GM19023 (cell line): ENCODE data around the gene ITPKB.

Experiments used
- ATAC-seq: cut with Tn5 transposase; IDR thresholded peaks from one replicate; pipeline ENCODE4 v1.9.1; 2021; ENCODE audit warnings: mild to moderate bottlenecking, moderate library complexity; ENCODE audit not compliant: unreplicated experiment

Gene ITPKB

GRCh38 chr1:226671277-226671676 is 67.8 kb downstream of the ITPKB start:
- ATAC-seq, result no peak

- no peak for ATAC-seq
Observed at GRCh38 chr1:226670073-226670472, 69.0 kb downstream of the ITPKB start.

GRCh38 chr1:226668173-226668560 is 70.9 kb downstream of the ITPKB start:
- no peak for ATAC-seq

- ATAC-seq, result no peak
Observed at GRCh38 chr1:226666692-226667091, 72.4 kb downstream of the ITPKB start.

DNA sequence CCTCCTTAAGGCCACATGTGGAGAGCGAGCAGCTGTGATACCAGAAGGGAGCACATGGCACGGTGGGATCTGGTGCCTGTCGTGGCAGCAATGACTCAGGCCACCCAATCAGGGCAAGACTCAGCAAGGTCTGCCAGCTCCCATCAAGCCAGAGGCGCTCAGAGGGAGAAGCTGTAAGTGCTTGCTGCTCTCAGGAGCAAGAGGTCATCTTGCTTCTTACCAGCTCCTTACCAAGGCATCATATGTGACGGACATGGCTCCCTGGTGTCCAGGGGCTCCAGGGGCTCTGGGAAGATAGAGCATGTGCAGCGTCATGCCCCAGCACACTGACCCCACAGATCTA is 72.9 kb downstream of the ITPKB start:
- no peak for ATAC-seq

DNA sequence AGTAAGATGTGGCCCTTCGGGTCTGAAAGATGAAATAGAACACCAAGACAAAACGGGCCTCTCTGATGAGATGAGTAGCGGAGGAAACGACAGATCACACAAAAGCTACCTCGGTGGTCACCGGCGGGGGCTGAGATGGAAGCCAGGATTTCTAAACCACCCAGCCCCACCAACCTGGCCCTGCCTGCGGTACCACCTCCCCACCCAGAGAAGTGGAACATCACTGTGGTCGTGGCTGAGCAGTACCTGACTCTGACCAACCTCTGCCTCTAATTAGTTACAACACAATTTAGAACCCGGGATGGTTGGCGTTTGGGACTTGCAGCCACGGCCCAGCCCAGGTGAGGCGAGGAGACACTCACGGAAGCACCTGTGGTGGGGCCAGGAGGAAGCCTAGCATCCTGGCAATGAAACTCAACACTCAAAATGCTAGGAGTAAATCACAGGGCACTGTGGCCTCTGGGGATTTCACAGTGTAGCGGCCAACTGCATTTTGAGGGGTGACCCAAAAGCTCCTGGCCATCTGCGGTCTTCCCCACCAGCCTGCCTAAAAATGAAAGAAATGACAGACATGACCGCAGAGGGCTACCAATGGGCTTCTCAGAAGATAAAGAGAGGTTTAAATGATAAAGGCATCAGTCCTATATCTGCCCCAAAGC is 73.4 kb downstream of the ITPKB start:
- no peak for ATAC-seq

- no peak for ATAC-seq
Observed at GRCh38 chr1:226664413-226665101, 74.5 kb downstream of the ITPKB start.

DNA sequence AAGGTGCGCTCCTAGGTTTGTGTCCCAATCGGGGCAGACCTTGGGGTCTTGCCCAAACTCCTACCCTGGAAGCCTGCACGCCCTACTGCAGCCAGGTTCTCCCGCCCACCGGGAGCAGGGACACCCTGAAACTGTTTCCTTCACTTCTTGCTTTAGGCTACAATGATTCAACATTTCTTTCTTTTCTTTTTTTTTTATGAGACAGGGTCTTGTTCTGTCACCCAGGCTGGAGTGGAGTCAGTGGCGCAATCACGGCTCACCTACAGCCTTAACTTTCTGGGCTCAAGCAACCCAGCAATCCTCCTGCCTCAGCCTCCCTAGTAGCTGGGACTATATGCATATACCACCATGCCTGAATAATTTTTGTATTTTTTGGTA is 75.8 kb downstream of the ITPKB start:
- no peak for ATAC-seq

- ATAC-seq, result peak; percentile 94
Observed at GRCh38 chr1:226662642-226663326, 76.3 kb downstream of the ITPKB start.

DNA sequence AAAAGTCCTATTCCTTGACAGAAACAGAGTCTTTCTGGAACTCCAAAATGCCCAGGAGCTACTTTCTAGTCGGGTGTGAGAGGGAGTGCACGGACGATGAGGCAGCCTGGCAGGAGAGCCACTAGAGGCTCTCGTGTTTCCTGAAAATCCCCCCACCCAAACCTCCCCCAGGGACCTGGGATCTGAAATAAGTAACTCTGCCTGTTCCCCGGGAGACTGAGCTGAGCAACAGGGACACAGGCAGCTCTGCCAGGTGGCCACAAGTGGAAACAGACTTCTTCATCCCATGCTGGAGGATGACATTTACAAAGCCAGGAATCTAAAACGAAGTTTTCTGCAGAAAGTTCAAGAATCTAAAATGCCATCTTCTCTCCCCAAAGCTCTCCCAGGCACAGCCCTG is 77.1 kb downstream of the ITPKB start:
- no peak for ATAC-seq

GRCh38 chr1:226661271-226661670 is 77.8 kb downstream of the ITPKB start:
- no peak for ATAC-seq

DNA sequence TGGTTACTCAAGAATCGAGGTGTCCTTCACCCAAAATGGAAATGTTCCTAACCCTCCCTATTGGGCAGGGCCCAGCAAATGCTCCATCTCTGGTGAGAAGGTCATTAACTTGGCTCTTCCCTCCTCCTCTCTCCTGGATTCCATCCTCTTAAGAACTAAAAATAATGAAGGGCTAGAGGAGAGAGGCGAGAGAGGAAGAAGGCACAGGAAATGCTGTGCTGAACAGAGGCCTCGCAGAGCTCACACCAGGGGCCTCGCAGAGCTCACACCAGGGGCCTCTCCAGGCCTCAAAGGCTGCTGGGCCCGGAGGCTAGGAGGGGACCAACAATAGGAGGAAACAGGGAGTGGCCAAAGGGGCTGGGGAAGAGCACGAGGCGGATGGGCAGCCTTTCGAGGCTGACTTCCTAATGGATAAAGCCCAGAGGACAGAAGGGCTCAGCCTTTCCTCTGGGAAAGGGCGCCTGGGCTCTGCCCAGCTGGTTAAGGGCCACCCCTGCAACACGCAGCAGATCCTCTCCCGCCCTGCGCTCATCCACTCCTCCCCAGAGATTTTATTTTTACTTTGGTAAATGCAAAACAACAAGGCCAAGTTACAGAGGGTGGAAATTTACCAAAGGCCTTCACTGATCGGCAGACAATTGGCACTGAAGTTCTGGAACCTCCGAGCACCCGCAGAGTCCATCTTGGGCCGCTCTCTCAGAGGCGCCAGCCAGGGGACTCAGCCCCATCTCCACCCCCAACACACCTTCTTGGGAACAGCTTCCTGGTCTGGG is 78.5 kb downstream of the ITPKB start:
- ATAC-seq, result no peak

- ATAC-seq, result no peak
Observed at GRCh38 chr1:226659641-226660040, 79.4 kb downstream of the ITPKB start.

DNA sequence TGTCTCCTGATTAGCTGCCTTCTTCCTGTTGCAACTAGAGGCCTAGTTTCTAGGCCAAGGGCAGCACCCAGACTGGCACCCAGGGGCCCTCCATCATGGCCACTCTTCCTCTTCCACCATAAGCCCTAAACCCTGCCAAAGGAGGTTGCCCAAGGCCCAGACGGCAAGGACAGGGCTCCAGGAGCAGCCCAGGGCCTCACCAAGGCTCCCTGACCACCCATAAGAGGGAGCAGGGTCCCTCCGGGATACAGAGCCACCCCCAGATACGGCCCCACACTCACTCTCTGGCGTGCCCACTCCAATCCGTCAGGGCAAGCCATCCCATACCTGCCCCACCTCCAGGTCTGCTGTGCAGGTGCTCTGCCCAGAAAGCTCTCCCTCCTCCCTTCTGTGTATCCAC is 79.9 kb downstream of the ITPKB start:
- ATAC-seq, result no peak

- no peak for ATAC-seq
Observed at GRCh38 chr1:226658546-226659125, 80.4 kb downstream of the ITPKB start.

DNA sequence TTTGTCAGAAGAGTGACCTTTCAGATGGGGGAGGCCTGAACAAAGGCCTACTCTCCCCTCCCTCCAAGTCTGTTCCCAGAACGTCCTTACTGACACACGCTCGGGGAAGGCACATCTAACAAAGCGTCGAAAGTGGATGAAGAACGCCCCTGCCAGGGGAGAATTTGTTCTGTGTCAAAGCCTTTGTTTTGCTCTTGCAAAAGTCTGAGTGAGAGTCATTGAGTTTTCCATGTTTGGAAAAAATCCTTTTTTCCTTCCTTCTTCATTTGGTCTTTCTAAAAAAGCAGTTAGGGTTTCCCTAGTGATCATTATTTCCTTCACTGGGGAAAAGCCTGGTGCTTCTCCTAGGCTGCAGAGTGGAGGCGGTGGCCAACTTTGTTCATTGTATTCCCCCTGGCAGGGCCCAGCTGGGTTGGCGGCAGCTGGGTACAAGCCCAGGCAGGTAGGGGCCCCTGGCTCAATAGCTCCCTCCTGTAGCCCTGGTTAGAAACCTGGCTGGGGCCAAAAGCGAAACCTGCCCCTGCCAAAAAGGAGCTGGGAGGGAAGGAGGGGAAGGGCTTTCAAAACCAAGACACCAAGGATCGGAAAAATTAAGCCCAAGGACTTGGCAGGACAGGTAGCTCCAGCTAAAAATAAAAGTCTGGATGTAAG is 81.1 kb downstream of the ITPKB start:
- ATAC-seq, result no peak

- ATAC-seq, result no peak
Observed at GRCh38 chr1:226656601-226657277, 82.3 kb downstream of the ITPKB start.

DNA sequence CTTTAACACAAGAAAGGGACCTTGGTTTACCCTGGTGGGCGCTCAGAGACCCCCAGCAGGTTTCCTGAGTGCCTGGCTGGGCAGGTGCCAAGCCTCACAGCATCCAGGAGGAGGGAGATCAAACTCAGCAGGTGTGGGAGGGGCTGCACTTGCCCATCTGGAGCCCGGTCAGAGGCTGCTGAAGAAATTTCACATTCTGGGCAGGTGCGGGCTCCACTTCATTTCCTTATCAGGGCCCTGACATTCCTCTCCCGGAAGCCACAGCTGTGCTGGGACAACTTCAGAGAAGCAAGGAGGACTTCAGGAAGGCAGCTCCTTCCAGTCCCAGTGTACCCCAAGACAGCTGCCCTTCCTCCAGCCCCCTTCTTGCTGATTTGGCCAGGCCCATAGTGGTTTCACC is 82.9 kb downstream of the ITPKB start:
- ATAC-seq, result no peak

- ATAC-seq, result no peak
Observed at GRCh38 chr1:226655251-226656163, 83.6 kb downstream of the ITPKB start.
